ENCODE measurements around the gene ANG.
A peak's percentile ranks its signal among the peaks of the same experiment; 100 is the strongest.
"Not testable (repeated sequence)": the region's sequence is repeated elsewhere in the genome, so short reads cannot be mapped to it uniquely, and the experiment has no call there.

The ANG gene

DNA sequence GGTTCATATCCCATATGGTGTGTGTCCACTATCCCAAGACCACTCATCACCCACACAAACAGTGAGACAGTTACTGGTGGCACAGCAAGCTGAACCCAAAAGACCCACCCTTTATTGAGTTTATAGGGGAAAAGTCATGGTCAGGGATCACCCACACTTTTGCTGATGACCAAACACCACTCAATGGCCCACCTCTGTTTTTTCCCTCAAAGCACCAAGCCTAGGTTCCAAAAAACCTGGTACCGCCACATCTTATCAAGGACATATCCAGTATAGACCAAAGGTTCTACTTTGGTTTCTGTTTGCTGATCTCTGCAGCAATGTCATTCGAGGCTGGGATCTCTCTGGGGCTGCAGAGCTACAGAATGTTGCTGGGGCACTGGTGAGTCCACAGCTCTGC lies 27.4 kb upstream of the ANG start:
- no peak for DNase-seq (ENCODE audit: extremely low read depth, low read depth)
- TF ChIP-seq, protein P1, sequence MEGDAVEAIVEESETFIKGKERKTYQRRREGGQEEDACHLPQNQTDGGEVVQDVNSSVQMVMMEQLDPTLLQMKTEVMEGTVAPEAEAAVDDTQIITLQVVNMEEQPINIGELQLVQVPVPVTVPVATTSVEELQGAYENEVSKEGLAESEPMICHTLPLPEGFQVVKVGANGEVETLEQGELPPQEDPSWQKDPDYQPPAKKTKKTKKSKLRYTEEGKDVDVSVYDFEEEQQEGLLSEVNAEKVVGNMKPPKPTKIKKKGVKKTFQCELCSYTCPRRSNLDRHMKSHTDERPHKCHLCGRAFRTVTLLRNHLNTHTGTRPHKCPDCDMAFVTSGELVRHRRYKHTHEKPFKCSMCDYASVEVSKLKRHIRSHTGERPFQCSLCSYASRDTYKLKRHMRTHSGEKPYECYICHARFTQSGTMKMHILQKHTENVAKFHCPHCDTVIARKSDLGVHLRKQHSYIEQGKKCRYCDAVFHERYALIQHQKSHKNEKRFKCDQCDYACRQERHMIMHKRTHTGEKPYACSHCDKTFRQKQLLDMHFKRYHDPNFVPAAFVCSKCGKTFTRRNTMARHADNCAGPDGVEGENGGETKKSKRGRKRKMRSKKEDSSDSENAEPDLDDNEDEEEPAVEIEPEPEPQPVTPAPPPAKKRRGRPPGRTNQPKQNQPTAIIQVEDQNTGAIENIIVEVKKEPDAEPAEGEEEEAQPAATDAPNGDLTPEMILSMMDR (IDR thresholded peaks at IDR 0.05; ENCODE audit: low read depth, low read length, missing control alignments) = no peak
- no peak overlapping the region for H3K4me3 ChIP-seq (replicated peaks; ENCODE audit: low read depth, low read length)

DNA sequence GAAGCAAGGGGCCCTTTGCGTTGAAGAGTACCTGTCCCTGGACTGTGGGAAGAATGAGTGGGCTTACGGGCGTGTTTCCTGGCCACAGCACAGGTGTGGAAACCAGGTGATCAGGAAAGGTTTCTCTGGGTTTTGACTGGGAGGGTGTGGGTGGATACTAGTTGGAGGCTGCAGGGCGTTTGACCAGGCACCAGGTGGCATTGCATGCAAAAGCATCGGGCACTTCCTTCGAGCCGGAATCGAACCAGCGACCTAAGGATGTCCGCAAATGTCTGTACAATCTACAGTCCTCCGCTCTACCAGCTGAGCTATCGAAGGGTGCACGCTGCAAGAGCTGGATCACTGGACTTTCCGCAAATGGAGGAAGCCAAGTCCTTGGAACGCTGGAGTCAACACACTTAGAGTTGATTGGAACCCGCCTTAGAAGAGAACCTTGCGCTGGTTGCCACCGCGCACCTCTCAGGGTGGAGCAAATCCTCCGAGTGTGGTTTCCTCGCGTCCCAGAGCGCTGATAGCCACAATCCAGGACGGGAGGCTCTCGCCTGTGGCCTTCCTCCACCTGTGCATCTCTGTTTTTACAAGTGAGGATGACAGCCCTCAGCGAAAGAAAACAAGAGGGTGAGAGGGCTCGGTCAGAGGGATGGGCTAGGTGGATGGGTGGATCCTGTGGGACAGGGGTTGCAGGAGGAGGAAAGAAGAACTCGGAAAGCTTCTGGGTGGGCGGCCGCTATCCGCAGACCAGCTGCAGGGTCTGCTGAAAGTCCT lies 25.4 kb upstream of the ANG start:
- DNase-seq (ENCODE audit: extremely low read depth, low read depth) = peak; percentile 87
- TF ChIP-seq, protein P1 (IDR thresholded peaks at IDR 0.05; ENCODE audit: low read depth, low read length, missing control alignments) = peak; percentile 48
- peak overlapping the region; percentile 37 for H3K4me3 ChIP-seq (replicated peaks; ENCODE audit: low read depth, low read length)

- H3K4me3 ChIP-seq (replicated peaks; ENCODE audit: low read depth, low read length); DNase-seq (ENCODE audit: extremely low read depth, low read depth): not testable (repeated sequence)
Measured at GRCh38 chr14:20666400-20666961, 22.1 kb upstream of the ANG start.

DNA sequence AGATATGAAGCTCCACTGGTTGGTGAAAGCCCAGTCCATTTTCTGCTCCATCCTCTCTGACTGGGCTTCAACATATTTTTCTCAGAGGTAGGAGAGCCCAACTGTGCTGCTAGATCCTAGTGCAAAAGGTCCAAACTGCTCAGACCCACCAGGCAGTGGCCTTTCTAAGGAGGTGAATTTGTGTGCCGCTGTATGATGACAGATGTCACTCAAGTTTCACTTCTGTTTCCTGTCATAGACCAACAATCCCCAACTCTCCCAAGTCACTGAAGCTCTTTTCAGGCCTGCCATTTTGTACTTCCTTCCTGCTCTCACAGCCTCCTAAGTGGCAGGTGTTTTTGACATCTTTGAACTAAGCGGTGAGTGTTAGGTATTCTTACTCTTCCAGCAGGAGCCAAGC lies 20.6 kb upstream of the ANG start:
- no peak for DNase-seq (ENCODE audit: extremely low read depth, low read depth)
- no peak overlapping the region for H3K4me3 ChIP-seq (replicated peaks; ENCODE audit: low read depth, low read length)
- TF ChIP-seq, protein P1 (IDR thresholded peaks at IDR 0.05; ENCODE audit: low read depth, low read length, missing control alignments) = no peak

DNA sequence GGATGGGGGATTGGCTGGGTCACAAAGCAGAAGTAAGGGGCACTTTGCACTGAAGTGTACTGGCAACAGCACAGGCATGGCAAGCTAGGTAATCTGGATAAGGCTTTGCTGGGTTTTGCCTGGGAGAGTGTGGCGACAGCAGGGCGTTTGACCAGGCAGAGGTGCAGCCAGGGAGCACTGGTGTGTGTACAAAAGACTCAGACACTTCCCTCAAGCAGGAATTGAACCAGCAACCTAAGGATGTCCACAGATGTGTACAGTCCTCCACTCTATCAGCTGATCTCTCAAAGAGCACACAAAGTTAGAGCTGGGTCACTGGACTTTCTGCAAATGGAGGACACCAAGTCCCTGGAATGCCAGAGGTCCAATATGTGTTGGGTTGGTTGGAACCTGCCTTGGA lies 19.6 kb upstream of the ANG start:
- TF ChIP-seq, protein P1 (IDR thresholded peaks at IDR 0.05; ENCODE audit: low read depth, low read length, missing control alignments) = no peak
- no peak overlapping the region for H3K4me3 ChIP-seq (replicated peaks; ENCODE audit: low read depth, low read length)
- DNase-seq (ENCODE audit: extremely low read depth, low read depth) = no peak

DNA sequence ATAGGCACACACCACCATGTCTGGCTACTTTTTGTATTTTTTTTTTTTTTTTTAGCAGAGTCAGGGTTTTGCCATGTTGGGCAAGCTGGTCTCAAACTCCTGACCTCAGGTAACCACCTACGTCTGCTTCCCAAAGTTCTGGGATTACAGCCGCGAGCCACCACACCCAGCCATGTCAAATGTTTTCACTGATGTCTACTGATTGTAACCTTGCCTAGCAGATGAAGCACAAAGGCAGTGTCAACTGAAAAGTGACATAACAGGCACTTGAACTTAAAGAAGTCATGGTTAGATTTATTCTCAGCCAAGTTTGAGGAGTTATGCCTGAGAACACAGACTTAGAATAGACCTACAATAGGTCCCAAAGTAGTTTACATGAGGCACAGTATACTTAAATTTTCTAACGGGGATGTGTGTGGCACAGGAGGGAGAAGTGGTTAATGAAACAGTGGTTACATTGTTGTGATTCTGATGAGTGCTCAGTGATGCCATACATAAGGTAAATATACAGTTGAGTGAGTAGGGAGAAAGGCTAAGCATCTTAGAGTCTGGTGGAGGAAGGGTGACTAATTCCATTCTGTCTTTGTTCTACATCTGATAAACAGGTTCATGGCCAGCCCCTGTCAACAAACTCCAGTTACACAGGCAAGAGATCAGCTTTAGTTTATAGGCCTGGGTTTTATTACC lies 16.8 kb upstream of the ANG start:
- no peak for DNase-seq (ENCODE audit: extremely low read depth, low read depth)
- no peak overlapping the region for H3K4me3 ChIP-seq (replicated peaks; ENCODE audit: low read depth, low read length)
- TF ChIP-seq, protein P1 (IDR thresholded peaks at IDR 0.05; ENCODE audit: low read depth, low read length, missing control alignments) = no peak

GRCh38 chr14:20675669-20676068 lies 12.9 kb upstream of the ANG start:
- no peak overlapping the region for H3K4me3 ChIP-seq (replicated peaks; ENCODE audit: low read depth, low read length)
- TF ChIP-seq, protein P1 (IDR thresholded peaks at IDR 0.05; ENCODE audit: low read depth, low read length, missing control alignments) = no peak
- no peak for DNase-seq (ENCODE audit: extremely low read depth, low read depth)
